ENCODE measurements around the gene DMD. TPM values are rescaled to one million over a fixed set of nuclear protein-coding genes. Genes with fewer than 3 reads are reported as not detected.

DMD gene
- total RNA-seq, 3 donors from 2014 or later (not counting 1 experiment from before 2014, with no cell fraction given) = not detected

GRCh38 chrX:31112226-31112999 is 2098.9 kb downstream of the DMD start:
- no peaks in the 10 kb centered on the region for H3K9me3 ChIP-seq (ENCODE audit: control insufficient read depth, insufficient read depth, low read length)
- H3K27me3 ChIP-seq (ENCODE audit: control insufficient read depth, insufficient read depth, low read length) = no peaks in the 10 kb centered on the region
- Mint-ChIP-seq H3K9me3 (no peaks in the 10 kb centered on the region), H3K27me3 (ENCODE audit: low read depth in 2 of 2) (no peaks in the 10 kb centered on the region), H3K4me3 (no peak overlapping the region), H3K4me1 (no peaks in the 10 kb centered on the region), H3K27ac (no peak overlapping the region), H3K36me3 (no peaks in the 10 kb centered on the region)
- no peaks in the 10 kb centered on the region for H3K36me3 ChIP-seq (ENCODE audit: control insufficient read depth, insufficient read depth, low read length)
- intact Hi-C loops (cut with micrococcal nuclease) = no loop called here
- no peak for DNase-seq
- H3K4me1 ChIP-seq (ENCODE audit: control insufficient read depth, insufficient read depth, low read length) = no peaks in the 10 kb centered on the region
- WGBS (ENCODE audit: insufficient coverage) = 55% methylated on average over 4 of the region's 5 CpGs
- no peak overlapping the region for H3K4me3 ChIP-seq (ENCODE audit: low read length)
- ATAC-seq = no peak
- no peak overlapping the region for H3K27ac ChIP-seq (ENCODE audit: low read length)
- TF ChIP-seq CTCF (IDR thresholded peaks at IDR 0.05) = no peak

- WGBS (ENCODE audit: insufficient coverage) = 93% methylated on average over 4 of the region's 6 CpGs
- DNase-seq (no peak), ATAC-seq (no peak)
- Mint-ChIP-seq H3K36me3 (no peaks in the 10 kb centered on the region), H3K9me3 (peaks cover 0 to 4% of the 10 kb centered on the region in 2 donors), H3K27ac (no peak overlapping the region), H3K4me1 (no peaks in the 10 kb centered on the region), H3K27me3 (ENCODE audit: low read depth in 2 of 2) (peaks cover 0 to 6% of the 10 kb centered on the region in 2 donors), H3K4me3 (no peak overlapping the region)
- Histone ChIP-seq H3K4me1 (ENCODE audit: control insufficient read depth, insufficient read depth, low read length) (no peaks in the 10 kb centered on the region), H3K27me3 (ENCODE audit: control insufficient read depth, insufficient read depth, low read length) (no peaks in the 10 kb centered on the region), H3K9me3 (ENCODE audit: control insufficient read depth, insufficient read depth, low read length) (no peaks in the 10 kb centered on the region), H3K4me3 (ENCODE audit: low read length) (no peak overlapping the region), H3K27ac (ENCODE audit: low read length) (no peak overlapping the region), H3K36me3 (ENCODE audit: control insufficient read depth, insufficient read depth, low read length) (no peaks in the 10 kb centered on the region)
- TF ChIP-seq CTCF (IDR thresholded peaks at IDR 0.05) = no peak
- intact Hi-C loops (cut with micrococcal nuclease) = no loop called here
Measured at GRCh38 chrX:31110657-31111056, 2100.7 kb downstream of the DMD start.

GRCh38 chrX:31099536-31100090 is 2111.7 kb downstream of the DMD start:
- H3K27me3 Mint-ChIP-seq (ENCODE audit: low read depth in 2 of 2) = no peaks in the 10 kb centered on the region
- WGBS (ENCODE audit: insufficient coverage) = no CpG with 5 or more reads among the region's 2 CpGs
- H3K9me3 ChIP-seq (ENCODE audit: control insufficient read depth, insufficient read depth, low read length) = no peaks in the 10 kb centered on the region
- intact Hi-C loops (cut with micrococcal nuclease) = no loop called here
- no peak for TF ChIP-seq CTCF (IDR thresholded peaks at IDR 0.05)
- H3K9me3 Mint-ChIP-seq = peaks cover 0 to 2% of the 10 kb centered on the region in 2 donors
- H3K36me3 ChIP-seq (ENCODE audit: control insufficient read depth, insufficient read depth, low read length) = no peaks in the 10 kb centered on the region
- H3K27ac ChIP-seq (ENCODE audit: low read length) = no peak overlapping the region
- DNase-seq (no peak), ATAC-seq (no peak)
- H3K27me3 ChIP-seq (ENCODE audit: control insufficient read depth, insufficient read depth, low read length) = no peaks in the 10 kb centered on the region
- no peak overlapping the region for H3K4me3 Mint-ChIP-seq
- no peak overlapping the region for H3K27ac Mint-ChIP-seq
- H3K4me1 ChIP-seq (ENCODE audit: control insufficient read depth, insufficient read depth, low read length) = no peaks in the 10 kb centered on the region
- no peaks in the 10 kb centered on the region for H3K36me3 Mint-ChIP-seq
- H3K4me3 ChIP-seq (ENCODE audit: low read length) = no peak overlapping the region
- H3K4me1 Mint-ChIP-seq = no peaks in the 10 kb centered on the region

All from natural killer cell (primary cell).